Lower leg skin (tissue), 4 donors: ENCODE measurements around the gene ATP2A2. TPM values are rescaled to one million over a fixed set of nuclear protein-coding genes. Genes with fewer than 3 reads are reported as not detected.

Source experiments
- DNase-seq, 2 donors: peaks; one replicate each; pipeline ENCODE4 v3.0.0-alpha.2; 2019; ENCODE audit warnings: low spot score in 2 of 2
- H3K4me3 ChIP-seq: fragments of 200-600 bp; sonication (generic); 2 replicates; pipeline ENCODE4 v1.5.1; 2017; ENCODE audit warnings: mild to moderate bottlenecking, low read depth; ENCODE audit not compliant: poor library complexity, severe bottlenecking
- POLR2A ChIP-seq, 2 donors: fragments of 450-650 bp; IDR thresholded peaks; one replicate each; pipeline ENCODE4 v1.6.1; 2016 to 2017; ENCODE audit warnings: antibody characterized with exemption in 2 of 2, mild to moderate bottlenecking in 1 of 2, moderate library complexity in 1 of 2
- WGBS, 2 donors: methylation state at CpG; one replicate each; pipeline ENCODE4 v1.1.5; 2018; 5-methylcytosine and 5-hydroxymethylcytosine counted together
- intact Hi-C: fragments of 100-400 bp; cut with DNase I; formaldehyde crosslinking; loops from one replicate; pipeline ENCODE4 v1.15.0; 2023; ENCODE audit warnings: low total_unique reads
- total RNA-seq, 4 donors: library from RNA; depleted of rRNA; stranded (reverse); fragments of >200 nt; gene quantifications; one replicate each; pipeline ENCODE4 v1.1.0, GENCODE V29; 2016
- TF ChIP-seq, protein P1 (sequence below), 3 donors: fragments of 450-650 bp; IDR thresholded peaks; one replicate each; pipeline ENCODE4 v1.5.1; 2016; ENCODE audit warnings: antibody characterized with exemption in 3 of 3, mild to moderate bottlenecking in 3 of 3, moderate library complexity in 2 of 3

The ATP2A2 gene
- total RNA-seq, 4 donors from 2014 or later, result 61.9 to 103 (median 86.1) TPM

DNA sequence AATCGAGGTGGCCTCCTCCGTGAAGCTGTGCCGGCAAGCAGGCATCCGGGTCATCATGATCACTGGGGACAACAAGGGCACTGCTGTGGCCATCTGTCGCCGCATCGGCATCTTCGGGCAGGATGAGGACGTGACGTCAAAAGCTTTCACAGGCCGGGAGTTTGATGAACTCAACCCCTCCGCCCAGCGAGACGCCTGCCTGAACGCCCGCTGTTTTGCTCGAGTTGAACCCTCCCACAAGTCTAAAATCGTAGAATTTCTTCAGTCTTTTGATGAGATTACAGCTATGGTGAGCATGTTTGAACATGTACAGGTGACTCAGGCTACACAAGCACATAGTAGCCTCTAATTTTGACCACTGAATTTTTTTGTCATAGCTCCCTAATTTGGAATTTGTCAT lies 59.7 kb downstream of the ATP2A2 start:
- intact Hi-C loops, result no loop called here
- WGBS, 2 donors, result 86 to 87% methylated on average over 18 of the region's 18 CpGs
- H3K4me3 ChIP-seq, result no peak overlapping the region
- TF ChIP-seq POLR2A (IDR thresholded peaks at IDR 0.05), result no peak
- TF ChIP-seq, protein P1, sequence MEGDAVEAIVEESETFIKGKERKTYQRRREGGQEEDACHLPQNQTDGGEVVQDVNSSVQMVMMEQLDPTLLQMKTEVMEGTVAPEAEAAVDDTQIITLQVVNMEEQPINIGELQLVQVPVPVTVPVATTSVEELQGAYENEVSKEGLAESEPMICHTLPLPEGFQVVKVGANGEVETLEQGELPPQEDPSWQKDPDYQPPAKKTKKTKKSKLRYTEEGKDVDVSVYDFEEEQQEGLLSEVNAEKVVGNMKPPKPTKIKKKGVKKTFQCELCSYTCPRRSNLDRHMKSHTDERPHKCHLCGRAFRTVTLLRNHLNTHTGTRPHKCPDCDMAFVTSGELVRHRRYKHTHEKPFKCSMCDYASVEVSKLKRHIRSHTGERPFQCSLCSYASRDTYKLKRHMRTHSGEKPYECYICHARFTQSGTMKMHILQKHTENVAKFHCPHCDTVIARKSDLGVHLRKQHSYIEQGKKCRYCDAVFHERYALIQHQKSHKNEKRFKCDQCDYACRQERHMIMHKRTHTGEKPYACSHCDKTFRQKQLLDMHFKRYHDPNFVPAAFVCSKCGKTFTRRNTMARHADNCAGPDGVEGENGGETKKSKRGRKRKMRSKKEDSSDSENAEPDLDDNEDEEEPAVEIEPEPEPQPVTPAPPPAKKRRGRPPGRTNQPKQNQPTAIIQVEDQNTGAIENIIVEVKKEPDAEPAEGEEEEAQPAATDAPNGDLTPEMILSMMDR (IDR thresholded peaks at IDR 0.05), result no peak
- no peak for DNase-seq

DNA sequence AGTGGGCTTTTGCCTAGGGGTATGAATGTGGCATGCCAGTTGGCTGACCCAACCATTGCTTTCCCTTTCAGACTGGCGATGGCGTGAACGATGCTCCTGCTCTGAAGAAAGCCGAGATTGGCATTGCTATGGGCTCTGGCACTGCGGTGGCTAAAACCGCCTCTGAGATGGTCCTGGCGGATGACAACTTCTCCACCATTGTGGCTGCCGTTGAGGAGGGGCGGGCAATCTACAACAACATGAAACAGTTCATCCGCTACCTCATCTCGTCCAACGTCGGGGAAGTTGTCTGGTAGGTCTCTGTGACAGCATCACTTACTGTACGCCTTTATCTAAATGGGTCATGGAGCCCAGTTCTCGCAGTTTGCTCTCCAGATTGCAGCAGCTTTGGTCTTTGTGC lies 61.1 kb downstream of the ATP2A2 start:
- WGBS, 2 donors, result 90 to 94% methylated on average over 15 of the region's 15 CpGs
- intact Hi-C loops, result no loop called here
- no peak for DNase-seq
- no peak for TF ChIP-seq POLR2A (IDR thresholded peaks at IDR 0.05)
- TF ChIP-seq, protein P1 (IDR thresholded peaks at IDR 0.05), result no peak
- H3K4me3 ChIP-seq, result no peak overlapping the region

DNA sequence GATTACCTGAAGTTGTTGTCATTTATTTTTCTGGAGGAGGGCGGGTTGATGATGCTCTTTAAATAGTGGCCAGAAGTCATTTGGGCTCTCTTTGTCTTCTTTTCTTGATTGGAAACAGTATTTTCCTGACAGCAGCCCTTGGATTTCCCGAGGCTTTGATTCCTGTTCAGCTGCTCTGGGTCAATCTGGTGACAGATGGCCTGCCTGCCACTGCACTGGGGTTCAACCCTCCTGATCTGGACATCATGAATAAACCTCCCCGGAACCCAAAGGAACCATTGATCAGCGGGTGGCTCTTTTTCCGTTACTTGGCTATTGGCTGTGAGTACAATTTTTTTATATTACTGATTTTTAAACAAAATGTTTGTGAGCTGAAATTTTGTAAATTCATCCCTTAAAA lies 62.1 kb downstream of the ATP2A2 start:
- H3K4me3 ChIP-seq, result no peak overlapping the region
- DNase-seq, result no peak
- TF ChIP-seq, protein P1 (IDR thresholded peaks at IDR 0.05), result no peak
- no peak for TF ChIP-seq POLR2A (IDR thresholded peaks at IDR 0.05)
- 87 to 94% methylated on average over 5 of the region's 5 CpGs for WGBS, 2 donors
- intact Hi-C loops, result no loop called here

DNA sequence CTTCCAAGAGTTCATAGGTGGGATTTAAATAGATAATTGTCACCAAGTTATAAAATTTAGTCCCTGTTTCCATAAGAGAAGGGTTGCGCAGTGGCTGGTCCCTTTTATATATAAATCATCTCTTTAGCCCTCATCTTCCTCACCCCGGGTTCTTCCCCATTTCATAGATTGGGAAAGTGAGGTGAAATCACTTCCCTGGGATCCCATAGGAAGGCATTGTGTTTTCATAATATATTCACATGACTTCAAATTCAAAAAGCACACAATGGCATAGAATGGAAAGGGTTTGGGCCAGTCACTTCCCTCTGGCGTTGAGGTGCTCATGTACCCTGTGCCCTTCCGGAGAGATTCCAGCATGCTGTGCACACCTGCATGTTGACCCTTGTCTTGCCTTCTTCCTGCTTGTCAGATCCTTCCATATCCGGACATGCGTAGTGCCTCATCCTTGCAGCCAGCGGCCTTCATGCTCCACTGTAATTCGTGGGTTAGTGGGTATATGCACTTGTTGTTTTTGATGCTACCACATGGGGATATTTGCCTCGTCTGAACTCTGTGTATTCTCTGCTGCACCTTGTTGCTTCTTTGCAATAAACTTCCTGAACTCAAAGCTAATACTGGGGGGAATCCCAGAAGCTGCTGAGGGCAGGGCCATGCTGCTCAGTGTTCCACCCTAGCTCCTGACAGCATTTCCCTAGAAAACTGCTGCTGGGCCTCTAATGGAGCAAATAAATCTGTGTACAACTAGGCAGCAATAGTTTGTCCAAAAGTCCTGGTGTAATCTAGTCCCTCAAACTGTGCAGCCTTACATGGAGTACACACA lies 62.9 kb downstream of the ATP2A2 start:
- H3K4me3 ChIP-seq, result no peak overlapping the region
- no peak for DNase-seq
- WGBS, 2 donors, result 84 to 90% methylated on average over 9 of the region's 9 CpGs
- TF ChIP-seq, protein P1 (IDR thresholded peaks at IDR 0.05), result no peak
- TF ChIP-seq POLR2A (IDR thresholded peaks at IDR 0.05), result no peak
- intact Hi-C loops, result no loop called here

DNA sequence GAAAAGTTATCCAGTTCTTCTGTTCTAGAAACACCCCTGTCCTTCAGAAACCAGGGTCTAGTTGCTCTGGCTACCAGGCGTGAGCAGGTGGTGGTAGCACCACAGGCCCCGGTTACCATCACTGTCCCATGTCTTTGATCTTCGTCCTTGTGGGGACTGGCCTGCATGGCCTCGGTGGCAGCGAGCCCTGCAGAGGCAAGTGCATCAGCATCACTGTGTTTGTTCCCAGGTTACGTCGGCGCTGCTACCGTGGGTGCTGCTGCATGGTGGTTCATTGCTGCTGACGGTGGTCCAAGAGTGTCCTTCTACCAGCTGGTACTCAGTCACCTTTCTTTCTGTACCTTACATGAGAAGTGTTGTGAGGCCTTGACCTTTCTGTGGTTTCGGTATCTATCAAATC lies 63.6 kb downstream of the ATP2A2 start:
- TF ChIP-seq, protein P1 (IDR thresholded peaks at IDR 0.05), result no peak
- TF ChIP-seq POLR2A (IDR thresholded peaks at IDR 0.05), result no peak
- WGBS, 2 donors, result 93 to 94% methylated on average over 11 of the region's 11 CpGs
- intact Hi-C loops, result no loop called here
- DNase-seq, result no peak
- H3K4me3 ChIP-seq, result no peak overlapping the region
